Erythroblast (primary cell): ENCODE results near the gene CD248.
"Not testable (repeated sequence)": the region's sequence is repeated elsewhere in the genome, so short reads cannot be mapped to it uniquely, and the experiment has no call there.

ENCODE experiments used
- DNase-seq, 2 experiments: peaks; one replicate each; lab custom pipeline; 2025; lab: John Stamatoyannopoulos, UW
- GATA1 ChIP-seq: IDR thresholded peaks from 2 replicates; pipeline ENCODE4 v1.6.1; 2011; ENCODE audit warnings: low read depth, mild to moderate bottlenecking, control low read depth, low read length, moderate library complexity
- POLR2A ChIP-seq: IDR thresholded peaks from 2 replicates; pipeline ENCODE4 v1.6.1; 2011; ENCODE audit warnings: mild to moderate bottlenecking, low read length

CD248 gene, protein sequence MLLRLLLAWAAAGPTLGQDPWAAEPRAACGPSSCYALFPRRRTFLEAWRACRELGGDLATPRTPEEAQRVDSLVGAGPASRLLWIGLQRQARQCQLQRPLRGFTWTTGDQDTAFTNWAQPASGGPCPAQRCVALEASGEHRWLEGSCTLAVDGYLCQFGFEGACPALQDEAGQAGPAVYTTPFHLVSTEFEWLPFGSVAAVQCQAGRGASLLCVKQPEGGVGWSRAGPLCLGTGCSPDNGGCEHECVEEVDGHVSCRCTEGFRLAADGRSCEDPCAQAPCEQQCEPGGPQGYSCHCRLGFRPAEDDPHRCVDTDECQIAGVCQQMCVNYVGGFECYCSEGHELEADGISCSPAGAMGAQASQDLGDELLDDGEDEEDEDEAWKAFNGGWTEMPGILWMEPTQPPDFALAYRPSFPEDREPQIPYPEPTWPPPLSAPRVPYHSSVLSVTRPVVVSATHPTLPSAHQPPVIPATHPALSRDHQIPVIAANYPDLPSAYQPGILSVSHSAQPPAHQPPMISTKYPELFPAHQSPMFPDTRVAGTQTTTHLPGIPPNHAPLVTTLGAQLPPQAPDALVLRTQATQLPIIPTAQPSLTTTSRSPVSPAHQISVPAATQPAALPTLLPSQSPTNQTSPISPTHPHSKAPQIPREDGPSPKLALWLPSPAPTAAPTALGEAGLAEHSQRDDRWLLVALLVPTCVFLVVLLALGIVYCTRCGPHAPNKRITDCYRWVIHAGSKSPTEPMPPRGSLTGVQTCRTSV

DNA sequence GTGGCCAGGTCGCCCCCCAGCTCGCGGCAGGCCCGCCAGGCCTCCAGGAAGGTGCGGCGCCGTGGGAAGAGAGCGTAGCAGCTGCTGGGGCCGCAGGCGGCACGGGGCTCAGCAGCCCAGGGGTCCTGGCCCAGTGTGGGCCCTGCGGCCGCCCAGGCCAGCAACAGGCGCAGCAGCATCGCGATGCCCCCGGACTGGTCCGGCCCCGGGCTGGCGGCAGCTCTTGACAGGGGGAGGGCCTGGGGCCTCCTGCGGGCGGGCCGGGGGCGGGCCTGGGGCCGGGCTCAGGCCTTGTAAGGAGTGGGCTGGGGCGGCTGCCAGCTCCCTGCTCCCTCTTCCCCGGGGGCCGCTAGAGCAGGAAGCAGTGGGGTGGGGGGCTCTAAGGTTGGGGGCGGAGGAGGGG lies at the start of gene CD248:
Gene CD248 (minus strand): TSS at position 196 of the 403 bp plus-strand sequence. CDS start 17 bp downstream, at position 179.
- DNase-seq = no peak
- TF ChIP-seq POLR2A = no peak
- no peak for TF ChIP-seq GATA1

DNA sequence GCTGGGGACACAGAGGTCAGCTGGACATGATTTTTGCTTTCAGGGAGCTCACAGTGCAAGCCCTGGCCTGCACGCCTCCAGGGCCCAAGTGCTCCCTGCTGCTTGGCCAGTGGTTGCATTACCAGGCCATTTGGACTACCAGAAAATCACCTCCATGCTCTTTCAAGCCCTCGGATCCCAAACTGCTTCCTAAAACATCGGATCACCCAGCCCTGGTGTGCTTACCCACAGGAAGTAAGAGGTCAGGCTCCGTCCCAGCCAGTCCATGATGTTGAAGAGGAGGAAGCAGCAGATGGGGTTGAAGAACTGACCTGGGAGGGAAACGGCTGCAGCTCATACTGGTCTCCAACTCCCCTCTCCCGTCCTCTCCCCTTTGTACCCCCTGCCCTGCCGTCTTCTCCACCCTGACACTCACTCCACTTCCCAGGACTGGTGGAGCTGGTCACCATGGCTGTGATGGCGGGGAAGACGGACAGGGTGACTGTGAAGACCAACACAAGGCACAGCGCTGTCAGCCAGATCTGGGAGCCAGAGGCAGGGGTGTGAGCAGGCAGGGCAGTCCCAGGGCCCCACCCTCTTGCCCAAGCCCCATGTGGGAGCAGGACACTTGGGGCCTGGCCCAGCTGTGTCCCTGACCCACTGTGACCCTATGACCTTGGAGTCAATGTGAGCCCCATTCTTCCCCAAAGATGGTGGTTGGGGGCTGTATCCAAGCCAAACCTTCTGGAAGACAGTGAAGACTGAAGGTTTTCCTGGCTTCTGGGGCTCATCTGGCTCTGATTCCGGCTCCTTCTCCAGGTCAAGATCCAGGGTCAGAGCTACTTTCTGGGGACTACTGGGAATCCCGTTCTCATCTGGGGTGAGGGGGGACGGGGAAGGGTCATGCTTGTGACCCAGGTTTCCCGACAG lies 49.1 kb upstream of the CD248 start:
- TF ChIP-seq POLR2A (peak; percentile 10), GATA1 (no peak)
- no peak for DNase-seq

DNA sequence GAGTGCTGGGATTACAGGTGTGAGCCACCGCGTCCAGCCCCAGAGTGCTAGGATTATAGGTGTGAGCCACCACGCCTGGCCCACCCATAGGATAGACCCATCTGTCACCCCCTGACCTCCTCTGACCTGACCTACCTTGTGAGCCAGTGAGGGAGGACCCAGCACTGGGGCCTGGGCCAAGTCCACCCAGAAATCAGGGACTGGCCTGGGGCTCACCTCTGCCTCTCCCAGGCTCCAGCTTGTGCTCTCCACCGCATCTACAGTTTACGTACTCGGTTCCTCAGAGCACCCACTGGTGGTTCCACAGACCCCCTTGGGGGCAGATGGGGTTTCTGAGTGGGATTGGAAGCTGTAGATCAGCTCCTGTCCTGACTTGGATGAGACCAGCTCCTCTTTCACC lies 48.3 kb upstream of the CD248 start:
- TF ChIP-seq POLR2A (no peak), GATA1 (no peak)
- DNase-seq = no peak

DNA sequence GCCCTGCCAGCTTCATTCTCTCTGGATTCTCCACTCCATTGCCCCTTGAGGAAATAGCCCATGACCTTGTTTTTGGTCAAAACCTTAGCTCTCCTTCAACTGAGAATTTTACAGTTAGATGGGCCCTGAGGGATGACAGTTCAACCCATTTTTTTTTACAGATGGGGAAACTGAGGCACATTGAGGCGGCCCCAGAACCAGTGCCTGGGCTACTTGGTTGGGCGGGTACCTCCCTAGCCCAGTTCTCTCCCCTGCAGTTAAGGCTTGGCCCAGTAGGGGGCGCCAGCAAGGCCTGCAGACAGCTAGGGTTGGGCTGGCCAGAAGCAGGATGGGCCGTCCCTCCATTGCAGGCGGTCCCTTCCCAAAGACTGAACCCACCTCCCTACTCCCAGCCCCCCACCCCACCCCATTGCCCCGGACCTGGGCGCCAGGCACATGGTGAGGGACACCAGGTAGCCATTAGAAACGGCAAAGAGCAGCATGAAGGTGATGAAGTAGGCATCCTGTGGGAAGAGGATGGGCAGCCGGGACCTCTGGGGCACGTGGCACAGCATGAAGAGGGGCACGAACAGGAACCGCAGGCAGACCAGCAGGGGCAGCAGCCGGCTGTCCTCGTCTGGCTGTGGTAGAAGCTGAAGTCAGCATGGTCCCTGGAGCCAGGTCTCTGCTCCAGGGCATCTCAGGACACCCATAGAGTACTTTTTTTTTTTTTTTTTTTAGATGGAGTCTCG lies 47.1 kb upstream of the CD248 start:
- peak; percentile 59 to 75 for DNase-seq
- TF ChIP-seq GATA1 (no peak), POLR2A (no peak)

DNA sequence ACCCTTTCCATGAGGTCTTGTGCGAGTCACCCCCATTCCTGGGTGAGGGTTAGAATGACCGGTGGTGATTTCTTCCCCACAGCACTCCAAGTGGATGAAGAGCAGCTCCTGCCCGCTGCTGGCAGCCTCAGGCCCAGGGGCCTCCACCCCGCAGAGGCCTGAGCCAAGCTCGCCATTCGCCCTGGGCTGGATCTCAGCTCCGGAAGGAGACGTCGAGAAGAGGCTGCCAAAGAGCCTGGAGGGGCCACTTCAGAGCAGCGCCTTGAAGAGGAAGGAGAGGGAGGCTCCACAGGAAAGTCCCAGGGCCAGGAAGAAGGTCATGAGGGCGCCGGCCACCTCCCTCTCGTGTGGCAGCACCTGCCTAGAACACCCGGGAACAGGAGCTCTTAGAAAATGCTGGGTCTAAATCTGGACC lies 46.4 kb upstream of the CD248 start:
- no peak for DNase-seq
- TF ChIP-seq GATA1 (no peak), POLR2A (no peak)

DNA sequence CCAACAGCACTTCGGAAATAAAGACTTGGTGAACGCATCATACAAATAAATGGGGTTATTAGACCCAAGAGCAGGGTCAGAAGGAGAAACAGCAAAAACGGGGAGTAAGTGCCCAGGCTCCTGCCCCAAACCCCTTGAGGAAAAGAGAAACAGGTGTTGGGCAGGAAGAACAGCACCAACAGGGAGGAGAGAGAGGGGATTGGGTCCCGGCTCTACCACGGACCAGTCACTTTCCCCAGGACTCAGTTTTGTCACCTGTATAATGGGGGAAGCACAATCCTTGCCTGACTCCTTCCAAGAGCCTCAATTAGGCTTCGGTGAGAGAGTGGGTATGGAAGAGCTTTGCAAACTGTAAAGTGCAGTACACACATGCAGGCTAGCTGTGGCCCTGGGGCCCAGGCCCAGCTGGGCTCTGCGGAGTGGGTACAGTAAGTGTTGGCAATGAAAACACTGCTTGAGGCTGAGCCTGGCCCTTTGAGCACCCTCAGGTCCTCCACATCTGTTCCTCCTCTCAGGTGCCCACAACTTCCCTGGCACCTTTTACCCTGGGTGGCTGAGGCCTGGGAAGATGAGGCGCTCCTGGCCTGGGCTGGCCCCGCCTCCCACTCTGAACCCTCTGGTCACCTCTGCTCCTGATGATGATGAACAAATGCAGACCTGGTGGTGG lies 45.8 kb upstream of the CD248 start:
- no peak for DNase-seq
- TF ChIP-seq GATA1 (no peak), POLR2A (no peak)

DNA sequence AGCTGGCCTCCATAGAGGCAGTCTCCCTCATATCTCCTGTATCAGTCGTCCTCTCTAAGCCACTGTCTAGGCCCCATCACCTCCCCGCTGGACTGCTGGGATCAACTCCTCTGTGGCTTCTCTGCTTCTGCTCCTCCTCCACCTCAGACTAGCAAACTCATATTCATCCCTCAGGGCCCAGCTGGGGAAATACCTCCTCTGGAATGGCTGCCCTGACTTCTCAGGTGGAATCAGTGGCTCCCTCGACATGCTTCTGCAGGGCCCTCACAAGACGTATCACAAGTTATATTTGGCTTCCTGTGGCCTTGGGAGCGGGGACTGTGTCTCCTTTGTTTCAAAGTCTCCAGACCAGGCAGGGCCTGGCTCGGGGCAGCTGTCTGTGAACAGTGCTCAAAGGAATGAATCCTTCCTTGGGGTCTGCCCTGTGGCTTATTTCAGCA lies 44.7 kb upstream of the CD248 start:
- no peak for DNase-seq
- TF ChIP-seq POLR2A = no peak
- no peak for TF ChIP-seq GATA1

DNA sequence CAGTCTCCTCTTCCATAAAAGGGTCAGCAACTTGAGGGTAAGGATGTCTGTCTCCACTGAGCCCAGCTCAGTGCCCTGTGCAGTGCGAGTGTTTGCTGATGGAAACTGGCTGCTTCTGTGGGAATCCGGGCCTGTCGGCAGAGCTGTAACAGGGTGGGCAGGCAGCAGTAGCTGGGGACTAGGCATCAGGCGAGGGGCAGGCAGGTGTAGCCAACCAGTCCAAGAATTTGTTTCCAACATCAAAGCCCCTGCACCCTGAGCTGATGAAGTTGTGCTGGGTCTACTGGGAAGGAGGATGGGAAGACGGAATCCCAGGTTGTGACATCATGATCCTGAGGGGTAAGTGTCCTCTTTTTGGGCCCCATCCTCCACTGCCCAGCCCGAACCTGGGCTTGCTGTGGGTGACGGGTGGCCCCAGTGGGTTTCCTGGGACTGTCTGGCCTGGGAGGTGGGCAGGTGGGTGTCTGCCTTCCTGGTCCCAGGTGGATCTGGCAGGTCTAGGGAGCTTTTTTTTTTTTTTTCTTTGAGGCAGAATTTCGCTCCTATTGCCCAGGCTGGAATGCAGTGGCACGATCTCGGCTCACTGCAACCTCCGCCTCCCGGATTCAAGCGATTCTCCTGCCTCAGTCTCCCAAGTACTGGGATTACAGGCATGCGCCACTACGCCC lies 43.7 kb upstream of the CD248 start:
- DNase-seq = no peak
- TF ChIP-seq POLR2A (peak; percentile 18), GATA1 (no peak)

DNA sequence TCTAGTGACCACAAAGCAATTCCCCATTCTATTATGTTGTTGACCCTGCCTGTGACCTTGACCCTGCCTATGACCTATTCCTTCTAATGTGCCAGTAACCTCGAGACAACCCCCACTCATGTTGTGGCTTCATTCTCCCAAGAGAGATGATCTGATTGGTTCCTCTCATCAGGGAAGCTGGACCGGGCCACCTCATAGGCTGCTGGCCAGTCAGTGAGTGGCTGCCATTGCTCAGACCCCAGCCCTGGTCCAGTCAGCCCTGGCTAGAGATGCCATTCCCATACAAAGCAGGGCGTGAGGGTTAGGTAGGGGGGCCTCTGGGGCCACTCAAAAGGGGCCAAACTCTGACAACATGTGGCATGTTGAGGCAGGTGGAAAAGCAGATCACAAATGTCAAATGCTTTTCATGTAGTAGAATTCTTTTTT lies 42.8 kb upstream of the CD248 start:
- DNase-seq = no peak
- TF ChIP-seq GATA1 (no peak), POLR2A (no peak)

DNA sequence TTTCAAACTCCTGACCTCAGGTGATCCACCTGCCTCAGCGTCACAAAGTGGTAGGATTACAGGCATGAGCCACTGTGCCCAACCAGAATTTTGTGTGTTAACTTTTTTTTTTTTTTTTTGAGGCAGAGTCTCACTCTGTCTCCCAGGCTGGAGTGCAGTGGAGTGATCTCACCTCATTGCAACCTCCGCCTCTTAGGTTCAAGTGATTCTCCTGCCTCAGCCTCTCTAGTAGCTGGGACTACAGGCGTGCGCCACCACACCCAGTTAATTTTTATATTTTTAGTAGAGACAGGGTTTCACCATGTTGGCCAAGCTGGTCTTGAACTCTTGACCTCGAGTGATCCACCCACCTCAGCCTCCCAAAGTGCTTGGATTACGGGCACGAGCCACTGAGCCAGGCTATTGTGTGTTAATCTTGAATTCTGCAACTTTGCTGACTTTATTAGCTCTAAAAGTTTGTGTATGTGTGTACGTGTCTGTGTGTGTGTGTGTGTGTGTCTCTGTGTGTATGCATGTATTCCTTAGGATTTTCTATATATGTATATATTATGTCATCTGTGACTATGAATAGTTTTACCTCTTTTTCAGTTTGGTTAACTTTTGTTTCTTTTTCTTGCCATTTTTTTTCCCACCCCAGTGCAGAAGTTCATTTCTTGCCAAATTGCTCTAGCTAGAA lies 33.9 kb upstream of the CD248 start:
- not testable (repeated sequence) for DNase-seq

DNA sequence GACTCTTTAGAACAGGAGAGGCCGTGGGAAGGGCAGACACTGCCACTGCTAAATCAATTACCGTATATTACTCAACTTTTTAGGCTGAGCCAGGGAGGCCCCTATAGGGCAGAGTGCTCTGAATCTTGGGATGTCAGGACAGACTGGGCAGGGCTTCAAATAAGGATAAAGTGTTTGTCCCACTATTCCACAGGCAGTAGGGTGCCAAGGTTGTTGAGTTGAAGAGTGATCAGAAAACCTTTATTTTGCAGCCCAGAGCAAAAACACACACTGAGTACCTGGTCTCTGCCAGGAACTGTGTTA lies 32.2 kb upstream of the CD248 start:
- TF ChIP-seq GATA1 = no peak
- TF ChIP-seq POLR2A = no peak
- DNase-seq = no peak
